Activated CD4-positive, alpha-beta T cell treated with anti-CD3 and anti-CD28 coated beads, Interleukin-2, amount 50 U/mL, for 4 hours (primary cell): ENCODE data around the gene RSBN1.
"Not testable (repeated sequence)": the region's sequence is repeated elsewhere in the genome, so short reads cannot be mapped to it uniquely, and the experiment has no call there.

Source experiments
- DNase-seq, 2 experiments: peaks; one replicate each; pipeline ENCODE4 v3.0.0-alpha.2; 2020

The RSBN1 gene

DNA sequence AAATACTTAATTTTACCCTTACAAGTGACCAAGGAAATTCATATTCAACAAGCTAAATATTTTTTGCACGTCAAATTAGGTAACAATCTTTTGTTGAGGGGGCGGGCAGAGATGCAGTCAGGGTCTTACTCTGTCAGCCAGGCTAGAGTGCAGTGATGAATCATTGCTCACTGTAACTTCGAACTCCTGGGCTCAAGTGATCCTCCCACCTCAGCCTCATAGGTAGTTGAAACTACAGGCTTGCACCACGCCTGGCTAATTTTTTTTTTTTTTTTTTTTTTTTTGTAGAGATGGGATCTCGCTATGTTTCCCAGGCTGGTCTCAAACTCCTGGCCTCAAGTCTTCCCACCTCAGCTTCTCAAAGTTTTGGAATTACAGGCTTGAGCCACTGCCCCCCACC is 79.5 kb downstream of the RSBN1 start:
- DNase-seq = no peak

DNA sequence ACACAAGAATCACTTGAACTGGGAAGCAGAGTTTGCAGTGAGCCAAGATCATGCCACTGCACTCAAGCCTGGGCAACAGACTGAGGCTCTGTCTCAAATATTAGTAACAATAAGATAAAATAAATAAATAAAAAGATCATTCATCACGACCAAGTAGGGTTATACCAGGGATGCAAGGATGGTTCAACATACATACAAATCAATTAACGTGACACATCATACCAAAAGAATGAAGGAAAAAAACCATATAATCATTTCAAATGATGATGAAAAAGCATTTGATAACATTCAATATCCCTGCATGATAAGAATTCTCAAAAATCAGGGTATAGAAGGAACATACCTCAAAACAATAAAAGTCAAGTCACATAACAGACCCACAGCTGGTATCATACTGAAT is 91.3 kb downstream of the RSBN1 start:
- no peak for DNase-seq

DNA sequence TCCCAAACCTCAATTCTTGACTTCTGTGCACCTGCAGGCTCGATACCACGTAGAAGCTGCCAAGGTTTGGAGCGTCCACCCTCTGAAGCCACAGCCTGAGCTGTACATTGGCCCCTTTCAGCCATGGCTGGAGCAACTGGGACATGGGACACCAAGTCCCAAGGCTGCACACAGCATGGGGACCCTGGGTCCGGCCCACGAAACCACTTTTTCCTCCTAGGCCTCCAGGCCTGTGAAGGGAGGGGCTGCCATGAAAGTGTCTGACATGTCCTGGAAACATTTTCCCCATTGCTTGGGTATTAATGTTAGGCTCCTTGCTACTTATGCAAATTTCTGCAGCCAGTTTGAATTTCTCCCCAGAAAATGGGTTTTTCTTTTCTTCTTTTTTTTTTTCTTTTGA is 93.7 kb downstream of the RSBN1 start:
- DNase-seq = not testable (repeated sequence)

DNA sequence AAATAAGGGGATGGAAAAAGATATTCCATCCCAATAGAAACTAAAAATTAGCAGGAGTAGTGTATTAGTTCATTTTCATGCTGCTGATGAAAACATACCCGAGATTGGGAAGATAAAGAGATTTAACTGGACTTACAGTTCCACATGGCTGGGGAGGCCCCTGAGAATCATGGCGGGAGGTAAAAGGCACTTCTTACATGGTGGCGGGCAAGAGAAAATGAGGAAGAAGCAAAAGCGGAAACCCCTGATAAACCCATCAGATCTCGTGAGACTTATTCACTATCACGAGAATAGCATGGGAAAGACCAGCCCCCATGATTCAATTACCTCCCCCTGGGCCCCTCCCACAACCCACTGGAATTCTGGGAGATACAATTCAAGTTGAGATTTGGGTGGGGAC is 94.8 kb downstream of the RSBN1 start:
- not testable (repeated sequence) for DNase-seq

DNA sequence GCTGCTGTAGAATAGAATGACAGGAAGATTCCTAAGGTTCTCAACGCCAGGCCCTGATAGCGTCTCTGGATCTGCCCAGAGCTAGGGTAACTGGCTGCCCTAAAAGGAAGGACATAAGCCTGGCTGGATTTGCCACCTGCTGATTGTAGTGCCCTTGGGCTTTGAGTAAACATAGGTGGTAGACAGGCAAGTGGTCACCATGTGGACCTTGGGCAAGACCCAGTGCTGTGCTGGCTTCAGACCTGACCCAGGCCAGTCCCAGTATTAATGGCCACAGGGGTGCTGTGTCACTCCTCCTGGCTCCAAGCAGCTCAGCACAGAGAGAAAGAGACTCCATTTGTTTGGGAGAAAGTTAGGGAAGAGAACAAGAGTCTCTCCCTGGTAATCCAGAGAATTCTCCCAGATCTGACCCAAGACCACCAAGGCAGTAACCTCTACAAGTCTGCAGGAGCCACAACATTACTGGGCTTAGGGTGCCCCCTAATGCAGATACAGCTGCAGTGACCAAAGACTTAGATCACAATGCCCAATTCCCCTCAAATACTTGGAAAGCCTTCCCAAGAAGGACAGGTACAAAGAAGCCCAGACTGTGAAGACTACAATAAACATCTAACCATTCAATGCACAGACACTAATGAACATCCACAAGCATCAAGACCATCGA is 97.5 kb downstream of the RSBN1 start:
- DNase-seq = no peak
